T-cell (primary cell): ENCODE data around the gene UACA. TPM values are rescaled to one million over a fixed set of nuclear protein-coding genes. Genes with fewer than 3 reads are reported as not detected.

ENCODE experiments used
- ATAC-seq, 4 experiments: fragments of 200-7000 bp in 3 of 4; fragments of 150-1000 bp in 1 of 4; cut with Tn5 transposase; replicated peaks in 1 of 4; 1 replicate in 3 of 4; 2 replicates in 1 of 4; pipeline ENCODE4 v1.10.0; 2021; ENCODE audit warnings: moderate library complexity in 3 of 4, mild to moderate bottlenecking in 2 of 4, moderate number of reproducible peaks in 1 of 4
- CTCF ChIA-PET, 2 donors: fragments of 300-600 bp; sonication (Branson Sonifier 250); formaldehyde crosslinking; loops; one replicate each; lab custom pipeline; 2022; ENCODE audit warnings: antibody characterized with exemption in 2 of 2; lab: Charles Lee
- POLR2A ChIA-PET, 2 donors: fragments of 300-600 bp; sonication (Branson Sonifier 250); formaldehyde crosslinking; loops; one replicate each; lab custom pipeline; 2022; ENCODE audit warnings: antibody characterized with exemption in 2 of 2; lab: Charles Lee
- DNase-seq, 35 experiments: peaks; one replicate each; pipeline versions ENCODE4 v3.0.0 to v3.0.0-alpha.2; 2013 to 2023
- H3K27ac ChIP-seq: one replicate; pipeline ENCODE4 v1.5.1; 2013; ENCODE audit warnings: low read length
- H3K27me3 ChIP-seq, 2 experiments: replicated peaks in 1 of 2; 1 replicate in 1 of 2; 2 replicates in 1 of 2; pipeline versions ENCODE4 v1.6.1 to v1.7.0; 2013; ENCODE audit warnings: low read length in 1 of 2, mixed read lengths in 1 of 2; ENCODE audit not compliant: control insufficient read depth in 2 of 2, insufficient read depth in 2 of 2; ENCODE audit errors: extremely low read depth in 1 of 2
- H3K36me3 ChIP-seq, 2 donors: 1 replicate in 1 of 2; 2 replicates in 1 of 2; pipeline versions ENCODE4 v1.6.1 to v1.7.0; 2013; ENCODE audit warnings: low read length in 1 of 2; ENCODE audit not compliant: control insufficient read depth in 2 of 2, insufficient read depth in 1 of 2; ENCODE audit errors: extremely low read depth in 1 of 2
- H3K4me1 ChIP-seq, 2 experiments: 1 replicate in 1 of 2; 2 replicates in 1 of 2; pipeline versions ENCODE4 v1.6.1 to v1.7.0; 2013; ENCODE audit warnings: low read length in 2 of 2, mixed read lengths in 1 of 2; ENCODE audit not compliant: insufficient read depth in 2 of 2, control insufficient read depth in 1 of 2; ENCODE audit errors: extremely low read depth in 1 of 2
- H3K4me3 ChIP-seq, 2 donors: 1 replicate in 1 of 2; 2 replicates in 1 of 2; pipeline versions ENCODE4 v1.5.1 to v1.7.0; 2013; ENCODE audit warnings: mild to moderate bottlenecking in 2 of 2, low read length in 1 of 2, moderate library complexity in 1 of 2; ENCODE audit not compliant: control insufficient read depth in 1 of 2; ENCODE audit errors: extremely low read depth in 1 of 2
- H3K9me3 ChIP-seq: 2 replicates; pipeline ENCODE4 v1.7.0; 2013
- H3K27ac Mint-ChIP-seq, 2 donors: one replicate each; pipeline ENCODE4 v1.8.0; 2020 to 2021; ENCODE audit warnings: mild to moderate bottlenecking in 2 of 2, mixed read lengths in 2 of 2
- H3K27me3 Mint-ChIP-seq, 2 donors: one replicate each; pipeline ENCODE4 v1.8.0; 2021 to 2022; ENCODE audit warnings: mixed read lengths in 2 of 2
- H3K36me3 Mint-ChIP-seq: one replicate; pipeline ENCODE4 v1.8.0; 2021; ENCODE audit warnings: mixed read lengths
- H3K4me1 Mint-ChIP-seq, 3 donors: one replicate each; pipeline ENCODE4 v1.8.0; 2020 to 2022; ENCODE audit warnings: mixed read lengths in 3 of 3, mild to moderate bottlenecking in 1 of 3
- H3K4me3 Mint-ChIP-seq, 3 donors: one replicate each; pipeline ENCODE4 v1.8.0; 2020 to 2022; ENCODE audit warnings: mild to moderate bottlenecking in 3 of 3, mixed read lengths in 3 of 3, moderate library complexity in 3 of 3
- H3K9me3 Mint-ChIP-seq, 3 donors: one replicate each; pipeline ENCODE4 v1.8.0; 2020 to 2022; ENCODE audit warnings: mixed read lengths in 3 of 3
- WGBS: methylation state at CpG from one replicate; pipeline ENCODE4 v1.1.5; 2013; ENCODE audit warnings: missing lambda C conversion rate; ENCODE audit not compliant: insufficient coverage; 5-methylcytosine and 5-hydroxymethylcytosine counted together
- total RNA-seq, 35 experiments: library from RNA in 6 of 35; stranded (reverse) in 6 of 35; fragments of 120-200 nt in 1 of 35; gene quantifications; one replicate each; pipeline versions ENCODE4 v1.2.1 to v1.2.4 and lab custom pipeline; 2013 to 2026

Gene UACA
- total RNA-seq, 5 donors from 2014 or later (not counting 1 experiment from before 2014, with no cell fraction given) = 0.08 to 1.3 (median 0.70) TPM

DNA sequence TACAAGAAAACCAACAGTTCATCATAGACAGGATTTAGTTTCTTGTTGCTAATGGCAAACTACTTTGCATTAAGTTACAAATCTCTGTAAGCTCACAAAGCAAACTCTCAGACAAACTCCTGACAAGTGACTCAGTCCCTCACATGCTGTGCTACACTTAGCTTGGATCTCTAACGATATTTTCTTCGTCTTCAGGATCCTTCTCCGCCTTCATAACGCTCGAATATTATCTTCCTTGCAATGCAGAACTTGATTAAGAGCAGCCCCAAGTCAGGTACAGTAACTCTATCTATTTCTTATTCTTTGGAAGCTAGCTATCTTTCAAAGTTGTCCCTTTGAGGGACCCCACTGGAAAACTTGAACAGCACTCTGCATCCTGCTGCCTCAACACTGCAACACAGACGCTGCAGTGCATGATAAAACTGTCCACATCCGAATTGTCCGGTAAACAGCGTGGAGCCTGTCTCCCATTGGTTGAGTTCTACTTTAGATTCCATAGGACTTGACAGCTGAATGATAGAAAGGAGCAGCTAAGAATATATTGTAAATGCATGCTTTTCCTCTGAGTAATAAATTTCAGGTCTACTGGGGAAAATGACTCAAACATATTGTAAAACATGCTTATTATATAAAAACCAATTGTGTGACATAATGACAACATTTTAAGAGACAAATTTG, 61.3 kb downstream of the UACA start:
- Mint-ChIP-seq H3K36me3 (no peaks in the 10 kb centered on the region), H3K4me1 (no peaks in the 10 kb centered on the region), H3K27me3 (peaks cover 32 to 40% of the 10 kb centered on the region in 2 donors), H3K9me3 (no peaks in the 10 kb centered on the region), H3K27ac (no peak overlapping the region), H3K4me3 (no peak overlapping the region)
- H3K4me1 ChIP-seq = no peaks in the 10 kb centered on the region
- WGBS = 85% methylated on average over 5 of the region's 9 CpGs
- no peak overlapping the region for H3K4me3 ChIP-seq
- CTCF ChIA-PET = interaction anchor here in 1 of 2 donors (0.6 to 1.2 kb wide), 2 partner anchors 21 to 22 kb away, joined by 3 to 4 read pairs; no protein-coding TSS in a partner anchor
- DNase-seq (no peak), ATAC-seq (no peak)
- no peaks in the 10 kb centered on the region for H3K9me3 ChIP-seq
- peaks cover 2 to 3% of the 10 kb centered on the region in 2 experiments for H3K27me3 ChIP-seq
- no peak overlapping the region for H3K27ac ChIP-seq
- no peaks in the 10 kb centered on the region for H3K36me3 ChIP-seq
- POLR2A ChIA-PET = no interaction called here

DNA sequence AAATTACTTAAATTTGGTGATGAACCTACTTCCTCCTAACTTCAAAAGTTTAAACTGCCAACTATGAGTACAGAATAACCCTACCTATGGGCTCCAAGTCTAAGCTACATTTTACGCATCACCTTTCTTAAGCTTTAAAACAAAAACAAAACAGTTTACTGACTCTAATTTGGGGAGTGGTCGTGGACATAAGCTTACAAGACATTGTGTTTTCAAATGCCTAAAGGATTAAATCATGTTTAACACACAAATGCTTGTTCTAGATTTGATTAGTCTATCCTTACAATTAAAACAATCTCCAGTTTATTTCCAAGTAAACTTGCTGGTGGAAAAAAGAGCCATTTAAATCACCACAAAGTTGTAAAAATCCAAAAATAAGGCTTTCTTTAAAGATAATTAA, 62.2 kb downstream of the UACA start:
- Histone ChIP-seq H3K36me3 (no peaks in the 10 kb centered on the region), H3K4me1 (no peaks in the 10 kb centered on the region), H3K9me3 (no peaks in the 10 kb centered on the region), H3K27ac (no peak overlapping the region), H3K27me3 (peaks cover 2 to 3% of the 10 kb centered on the region in 2 experiments), H3K4me3 (no peak overlapping the region)
- H3K27ac Mint-ChIP-seq = no peak overlapping the region
- ATAC-seq (no peak), DNase-seq (no peak)
- no peaks in the 10 kb centered on the region for H3K36me3 Mint-ChIP-seq
- H3K4me1 Mint-ChIP-seq = no peaks in the 10 kb centered on the region
- ChIA-PET CTCF (interaction anchor here in 1 of 2 donors (0.6 to 1.2 kb wide), 2 partner anchors 21 to 51 kb away, joined by 3 to 4 read pairs; no protein-coding TSS in a partner anchor), POLR2A (no interaction called here)
- no peak overlapping the region for H3K4me3 Mint-ChIP-seq
- H3K27me3 Mint-ChIP-seq = peaks cover 31 to 42% of the 10 kb centered on the region in 2 donors
- H3K9me3 Mint-ChIP-seq = no peaks in the 10 kb centered on the region
- no CpG with 5 or more reads among the region's 2 CpGs for WGBS

DNA sequence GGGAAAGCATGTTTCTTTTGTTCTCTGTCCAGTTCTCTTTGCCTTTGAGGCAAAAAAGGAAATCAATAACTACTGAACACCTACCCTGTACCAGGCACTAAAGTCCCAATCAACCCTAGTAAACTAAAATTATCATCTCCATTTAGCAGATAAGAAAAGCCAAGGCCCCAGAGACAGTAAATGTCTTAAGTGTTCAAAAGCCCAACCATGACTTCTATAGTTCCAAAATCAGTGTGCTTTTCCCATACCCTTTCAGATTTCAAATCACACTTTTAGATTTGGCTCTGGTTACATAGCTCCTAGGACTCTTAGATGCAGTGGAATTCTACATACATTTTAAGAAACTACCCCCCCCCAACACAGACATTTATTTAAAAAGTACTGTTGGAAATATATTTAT, 63.5 kb downstream of the UACA start:
- no peak overlapping the region for H3K27ac ChIP-seq
- H3K4me1 ChIP-seq = no peaks in the 10 kb centered on the region
- POLR2A ChIA-PET = no interaction called here
- H3K36me3 Mint-ChIP-seq = no peaks in the 10 kb centered on the region
- H3K4me3 Mint-ChIP-seq = no peak overlapping the region
- peaks cover 0 to 2% of the 10 kb centered on the region in 2 experiments for H3K27me3 ChIP-seq
- H3K9me3 ChIP-seq = no peaks in the 10 kb centered on the region
- no peak overlapping the region for H3K4me3 ChIP-seq
- H3K4me1 Mint-ChIP-seq = no peaks in the 10 kb centered on the region
- no peaks in the 10 kb centered on the region for H3K36me3 ChIP-seq
- H3K9me3 Mint-ChIP-seq = no peaks in the 10 kb centered on the region
- CTCF ChIA-PET = no interaction called here
- H3K27ac Mint-ChIP-seq = no peak overlapping the region
- ATAC-seq = no peak
- H3K27me3 Mint-ChIP-seq = peaks cover 27 to 42% of the 10 kb centered on the region in 2 donors
- DNase-seq = no peak

DNA sequence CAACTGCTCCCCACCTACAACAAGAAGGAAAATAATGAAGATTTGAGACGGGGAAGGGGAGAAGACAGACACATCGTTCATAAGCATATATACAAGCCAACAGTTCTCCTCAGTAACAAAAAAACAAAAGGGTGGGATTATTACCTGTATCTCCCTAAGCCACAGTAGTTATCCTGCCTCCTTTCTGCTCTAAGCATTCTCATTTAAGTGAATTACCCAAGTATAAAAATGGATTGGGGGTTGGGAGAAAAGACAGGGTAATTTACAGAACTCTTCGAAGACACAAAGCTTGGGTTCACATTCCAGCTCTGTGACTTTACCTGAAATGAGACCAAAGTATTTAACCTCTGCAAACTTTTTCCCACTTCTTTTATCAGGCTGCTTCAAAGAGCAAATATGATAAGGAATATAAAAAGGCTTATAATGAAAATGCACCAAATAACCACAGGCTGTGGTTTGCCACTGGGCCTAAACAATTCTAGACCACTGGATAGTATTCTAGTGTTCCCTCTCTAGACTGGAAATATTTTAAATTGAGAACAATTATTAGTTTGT, 64.4 kb downstream of the UACA start:
- Histone ChIP-seq H3K4me3 (no peak overlapping the region), H3K9me3 (no peaks in the 10 kb centered on the region), H3K36me3 (no peaks in the 10 kb centered on the region), H3K27me3 (no peaks in the 10 kb centered on the region), H3K27ac (no peak overlapping the region), H3K4me1 (no peaks in the 10 kb centered on the region)
- Mint-ChIP-seq H3K27me3 (peaks cover 17 to 38% of the 10 kb centered on the region in 2 donors), H3K4me1 (peaks cover 0 to 1% (median 0%) of the 10 kb centered on the region in 3 donors), H3K9me3 (no peaks in the 10 kb centered on the region), H3K36me3 (no peaks in the 10 kb centered on the region), H3K4me3 (no peak overlapping the region), H3K27ac (no peak overlapping the region)
- CTCF ChIA-PET = interaction anchor here in 1 of 2 donors (0.6 kb wide), 1 partner anchor 13 kb away, joined by 3 read pairs; no protein-coding TSS in a partner anchor
- no peak for DNase-seq
- POLR2A ChIA-PET = no interaction called here
- ATAC-seq = no peak
- no CpG with 5 or more reads among the region's 3 CpGs for WGBS

DNA sequence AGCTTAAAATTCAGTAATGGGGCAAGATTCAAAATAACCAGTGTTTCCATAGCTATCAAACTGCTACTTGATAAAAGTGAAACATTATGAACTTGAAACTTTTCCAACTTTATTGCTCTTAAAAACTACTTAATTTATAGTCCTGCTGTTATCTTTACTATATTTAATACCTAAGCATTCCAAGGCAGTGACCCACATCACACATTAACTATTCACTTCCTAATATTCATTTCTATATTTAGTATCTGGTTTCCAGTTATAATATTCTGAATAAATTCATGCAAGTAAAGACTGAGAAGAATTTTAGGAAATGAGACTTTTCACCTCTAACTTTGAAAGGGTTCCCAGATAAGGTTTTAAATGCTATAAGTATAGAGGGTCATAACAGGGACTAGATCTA, 64.9 kb downstream of the UACA start:
- peaks cover 13 to 33% of the 10 kb centered on the region in 2 donors for H3K27me3 Mint-ChIP-seq
- H3K27ac Mint-ChIP-seq = no peak overlapping the region
- H3K4me1 Mint-ChIP-seq = peaks cover 0 to 2% (median 0%) of the 10 kb centered on the region in 3 donors
- Histone ChIP-seq H3K27ac (no peak overlapping the region), H3K27me3 (no peaks in the 10 kb centered on the region), H3K9me3 (no peaks in the 10 kb centered on the region), H3K4me3 (no peak overlapping the region), H3K4me1 (no peaks in the 10 kb centered on the region), H3K36me3 (no peaks in the 10 kb centered on the region)
- no peak overlapping the region for H3K4me3 Mint-ChIP-seq
- no peaks in the 10 kb centered on the region for H3K9me3 Mint-ChIP-seq
- DNase-seq (no peak), ATAC-seq (no peak)
- ChIA-PET CTCF (interaction anchor here in 1 of 2 donors (0.6 kb wide), 1 partner anchor 13 kb away, joined by 3 read pairs; no protein-coding TSS in a partner anchor), POLR2A (no interaction called here)
- H3K36me3 Mint-ChIP-seq = no peaks in the 10 kb centered on the region

DNA sequence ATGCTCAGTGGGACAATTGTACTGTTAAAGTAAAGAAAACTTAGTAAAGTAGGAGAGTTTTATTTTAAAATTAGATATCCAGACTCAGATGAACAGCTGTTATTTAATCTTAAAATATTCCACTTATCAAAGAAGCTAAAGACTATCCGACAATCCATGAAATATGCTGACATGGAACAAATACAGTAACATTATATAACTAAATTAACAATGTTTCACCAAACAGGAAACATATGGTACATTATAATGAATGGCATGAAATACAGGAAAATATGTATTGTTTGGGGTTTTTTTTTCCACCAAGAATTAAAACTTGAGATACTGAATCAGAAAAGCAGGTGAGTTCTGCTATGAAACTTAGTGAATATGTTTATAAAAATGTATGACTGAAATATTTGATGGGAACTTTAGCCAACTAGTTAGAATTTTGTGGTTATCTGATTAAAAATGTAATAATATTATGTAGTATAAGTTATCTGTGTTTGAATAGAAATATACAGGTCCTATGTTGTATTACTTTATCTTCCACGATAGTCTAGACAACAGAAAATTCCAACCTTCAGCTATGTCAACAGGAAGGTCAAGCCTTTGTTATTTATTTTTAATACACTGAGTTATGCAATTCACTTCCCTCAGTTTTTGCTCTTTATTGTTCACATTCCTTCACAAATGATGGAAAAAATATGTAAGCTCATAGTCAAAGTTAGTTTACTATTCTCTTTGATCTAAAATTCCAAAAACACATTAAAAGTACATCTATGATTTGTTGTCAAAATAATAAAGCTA, 72.7 kb downstream of the UACA start:
- no peaks in the 10 kb centered on the region for H3K9me3 ChIP-seq
- ChIA-PET CTCF (interaction anchor here (0.7 to 1.1 kb wide), 4 partner anchors 9 to 194 kb away, joined by 3 to 4 read pairs (median 4); no protein-coding TSS in a partner anchor), POLR2A (interaction anchor here in 1 of 2 donors (0.5 kb wide), 1 partner anchor 32 kb away, joined by 4 read pairs; no protein-coding TSS in a partner anchor)
- no peaks in the 10 kb centered on the region for H3K9me3 Mint-ChIP-seq
- H3K36me3 ChIP-seq = no peaks in the 10 kb centered on the region
- peaks cover 3 to 5% of the 10 kb centered on the region in 2 experiments for H3K27me3 ChIP-seq
- H3K4me1 Mint-ChIP-seq = peaks cover 0 to 2% (median 0%) of the 10 kb centered on the region in 3 donors
- no peaks in the 10 kb centered on the region for H3K36me3 Mint-ChIP-seq
- no peak for ATAC-seq
- no peak for DNase-seq
- no peaks in the 10 kb centered on the region for H3K4me1 ChIP-seq
- H3K4me3 ChIP-seq = no peak overlapping the region
- H3K4me3 Mint-ChIP-seq = no peak overlapping the region
- no peak overlapping the region for H3K27ac Mint-ChIP-seq
- H3K27me3 Mint-ChIP-seq = peaks cover 10 to 18% of the 10 kb centered on the region in 2 donors
- no peak overlapping the region for H3K27ac ChIP-seq
- no CpG with 5 or more reads among the region's 2 CpGs for WGBS
